GM23338 (cell line): ENCODE results near the gene SNCB.

ENCODE experiments used
- CREB1 ChIP-seq: fragments of 250-450 bp; sonication (Bioruptor Pico); IDR thresholded peaks from 2 replicates; pipeline ENCODE4 v1.5.0; 2020; ENCODE audit warnings: low read depth, mild to moderate bottlenecking, moderate library complexity
- CTCF ChIP-seq, 2 experiments: fragments of 200-600 bp in 1 of 2; sonication (generic) in 1 of 2; conservative IDR thresholded peaks; 2 replicates each; pipeline versions ENCODE4 v1.5.1 to v1.6.1; 2016 to 2017; ENCODE audit warnings: antibody characterized with exemption in 2 of 2, low read depth in 2 of 2, mild to moderate bottlenecking in 2 of 2, moderate library complexity in 1 of 2
- EZH2 ChIP-seq: fragments of 200-600 bp; sonication (generic); IDR thresholded peaks from one replicate; pipeline ENCODE4 v1.8.0; 2017; ENCODE audit warnings: antibody characterized with exemption, mild to moderate bottlenecking, low read depth; ENCODE audit not compliant: unreplicated experiment
- EZH2phosphoT487 ChIP-seq: fragments of 200-600 bp; sonication (generic); IDR thresholded peaks from one replicate; pipeline ENCODE4 v1.8.1; 2018; ENCODE audit warnings: antibody characterized with exemption; ENCODE audit not compliant: unreplicated experiment
- JUNB ChIP-seq: IDR thresholded peaks from one replicate; pipeline ENCODE4 v1.6.1; 2016; ENCODE audit warnings: antibody characterized with exemption; ENCODE audit not compliant: unreplicated experiment
- POLR2AphosphoS5 ChIP-seq: IDR thresholded peaks from 2 replicates; pipeline ENCODE4 v1.6.1; 2016; ENCODE audit warnings: antibody characterized with exemption, low read depth
- REST ChIP-seq: IDR thresholded peaks from one replicate; pipeline ENCODE4 v1.6.1; 2018; ENCODE audit warnings: antibody characterized with exemption; ENCODE audit not compliant: unreplicated experiment
- STAT1 ChIP-seq: IDR thresholded peaks from one replicate; pipeline ENCODE4 v1.6.1; 2016; ENCODE audit warnings: antibody characterized with exemption; ENCODE audit not compliant: unreplicated experiment
- TF ChIP-seq, protein P1 (sequence below): IDR thresholded peaks from 2 replicates; pipeline ENCODE4 v1.6.1; 2016; ENCODE audit warnings: antibody characterized with exemption
- TF ChIP-seq, protein P2 (sequence below): fragments of 250-450 bp; sonication (Bioruptor Pico); IDR thresholded peaks from 2 replicates; pipeline ENCODE4 v1.5.0; 2020; ENCODE audit warnings: mild to moderate bottlenecking, moderate library complexity

- TF ChIP-seq CTCF (conservative IDR thresholded peaks at IDR 0.05; ENCODE audit: low read depth in 2 of 2): no peak
- TF ChIP-seq EZH2: no peak
- no peak for TF ChIP-seq CREB1
- no peak for TF ChIP-seq STAT1
- TF ChIP-seq, protein P1, sequence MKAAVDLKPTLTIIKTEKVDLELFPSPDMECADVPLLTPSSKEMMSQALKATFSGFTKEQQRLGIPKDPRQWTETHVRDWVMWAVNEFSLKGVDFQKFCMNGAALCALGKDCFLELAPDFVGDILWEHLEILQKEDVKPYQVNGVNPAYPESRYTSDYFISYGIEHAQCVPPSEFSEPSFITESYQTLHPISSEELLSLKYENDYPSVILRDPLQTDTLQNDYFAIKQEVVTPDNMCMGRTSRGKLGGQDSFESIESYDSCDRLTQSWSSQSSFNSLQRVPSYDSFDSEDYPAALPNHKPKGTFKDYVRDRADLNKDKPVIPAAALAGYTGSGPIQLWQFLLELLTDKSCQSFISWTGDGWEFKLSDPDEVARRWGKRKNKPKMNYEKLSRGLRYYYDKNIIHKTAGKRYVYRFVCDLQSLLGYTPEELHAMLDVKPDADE: no peak
- no peak for TF ChIP-seq POLR2AphosphoS5
- no peak for TF ChIP-seq REST
- no peak for TF ChIP-seq EZH2phosphoT487
- TF ChIP-seq JUNB: no peak
- TF ChIP-seq, protein P2, sequence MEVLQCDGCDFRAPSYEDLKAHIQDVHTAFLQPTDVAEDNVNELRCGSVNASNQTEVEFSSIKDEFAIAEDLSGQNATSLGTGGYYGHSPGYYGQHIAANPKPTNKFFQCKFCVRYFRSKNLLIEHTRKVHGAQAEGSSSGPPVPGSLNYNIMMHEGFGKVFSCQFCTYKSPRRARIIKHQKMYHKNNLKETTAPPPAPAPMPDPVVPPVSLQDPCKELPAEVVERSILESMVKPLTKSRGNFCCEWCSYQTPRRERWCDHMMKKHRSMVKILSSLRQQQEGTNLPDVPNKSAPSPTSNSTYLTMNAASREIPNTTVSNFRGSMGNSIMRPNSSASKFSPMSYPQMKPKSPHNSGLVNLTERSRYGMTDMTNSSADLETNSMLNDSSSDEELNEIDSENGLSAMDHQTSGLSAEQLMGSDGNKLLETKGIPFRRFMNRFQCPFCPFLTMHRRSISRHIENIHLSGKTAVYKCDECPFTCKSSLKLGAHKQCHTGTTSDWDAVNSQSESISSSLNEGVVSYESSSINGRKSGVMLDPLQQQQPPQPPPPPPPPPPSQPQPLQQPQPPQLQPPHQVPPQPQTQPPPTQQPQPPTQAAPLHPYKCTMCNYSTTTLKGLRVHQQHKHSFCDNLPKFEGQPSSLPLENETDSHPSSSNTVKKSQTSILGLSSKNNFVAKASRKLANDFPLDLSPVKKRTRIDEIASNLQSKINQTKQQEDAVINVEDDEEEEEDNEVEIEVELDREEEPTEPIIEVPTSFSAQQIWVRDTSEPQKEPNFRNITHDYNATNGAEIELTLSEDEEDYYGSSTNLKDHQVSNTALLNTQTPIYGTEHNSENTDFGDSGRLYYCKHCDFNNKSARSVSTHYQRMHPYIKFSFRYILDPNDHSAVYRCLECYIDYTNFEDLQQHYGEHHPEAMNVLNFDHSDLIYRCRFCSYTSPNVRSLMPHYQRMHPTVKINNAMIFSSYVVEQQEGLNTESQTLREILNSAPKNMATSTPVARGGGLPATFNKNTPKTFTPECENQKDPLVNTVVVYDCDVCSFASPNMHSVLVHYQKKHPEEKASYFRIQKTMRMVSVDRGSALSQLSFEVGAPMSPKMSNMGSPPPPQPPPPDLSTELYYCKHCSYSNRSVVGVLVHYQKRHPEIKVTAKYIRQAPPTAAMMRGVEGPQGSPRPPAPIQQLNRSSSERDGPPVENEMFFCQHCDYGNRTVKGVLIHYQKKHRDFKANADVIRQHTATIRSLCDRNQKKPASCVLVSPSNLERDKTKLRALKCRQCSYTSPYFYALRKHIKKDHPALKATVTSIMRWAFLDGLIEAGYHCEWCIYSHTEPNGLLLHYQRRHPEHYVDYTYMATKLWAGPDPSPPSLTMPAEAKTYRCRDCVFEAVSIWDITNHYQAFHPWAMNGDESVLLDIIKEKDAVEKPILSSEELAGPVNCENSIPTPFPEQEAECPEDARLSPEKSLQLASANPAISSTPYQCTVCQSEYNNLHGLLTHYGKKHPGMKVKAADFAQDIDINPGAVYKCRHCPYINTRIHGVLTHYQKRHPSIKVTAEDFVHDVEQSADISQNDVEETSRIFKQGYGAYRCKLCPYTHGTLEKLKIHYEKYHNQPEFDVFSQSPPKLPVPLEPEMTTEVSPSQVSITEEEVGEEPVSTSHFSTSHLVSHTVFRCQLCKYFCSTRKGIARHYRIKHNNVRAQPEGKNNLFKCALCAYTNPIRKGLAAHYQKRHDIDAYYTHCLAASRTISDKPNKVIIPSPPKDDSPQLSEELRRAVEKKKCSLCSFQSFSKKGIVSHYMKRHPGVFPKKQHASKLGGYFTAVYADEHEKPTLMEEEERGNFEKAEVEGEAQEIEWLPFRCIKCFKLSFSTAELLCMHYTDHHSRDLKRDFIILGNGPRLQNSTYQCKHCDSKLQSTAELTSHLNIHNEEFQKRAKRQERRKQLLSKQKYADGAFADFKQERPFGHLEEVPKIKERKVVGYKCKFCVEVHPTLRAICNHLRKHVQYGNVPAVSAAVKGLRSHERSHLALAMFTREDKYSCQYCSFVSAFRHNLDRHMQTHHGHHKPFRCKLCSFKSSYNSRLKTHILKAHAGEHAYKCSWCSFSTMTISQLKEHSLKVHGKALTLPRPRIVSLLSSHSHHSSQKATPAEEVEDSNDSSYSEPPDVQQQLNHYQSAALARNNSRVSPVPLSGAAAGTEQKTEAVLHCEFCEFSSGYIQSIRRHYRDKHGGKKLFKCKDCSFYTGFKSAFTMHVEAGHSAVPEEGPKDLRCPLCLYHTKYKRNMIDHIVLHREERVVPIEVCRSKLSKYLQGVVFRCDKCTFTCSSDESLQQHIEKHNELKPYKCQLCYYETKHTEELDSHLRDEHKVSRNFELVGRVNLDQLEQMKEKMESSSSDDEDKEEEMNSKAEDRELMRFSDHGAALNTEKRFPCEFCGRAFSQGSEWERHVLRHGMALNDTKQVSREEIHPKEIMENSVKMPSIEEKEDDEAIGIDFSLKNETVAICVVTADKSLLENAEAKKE (CRISPR knock-in tag): no peak
These were observed 11.6 kb downstream of the SNCB start for GRCh38 chr5:176618783-176619182.
